Muscle of leg (tissue), 11 donors: ENCODE measurements around the gene MEG3. TPM values are rescaled to one million over a fixed set of nuclear protein-coding genes. Genes with fewer than 3 reads are reported as not detected.

Experiments
- DNase-seq: peaks from one replicate; pipeline ENCODE4 v3.0.0; 2013
- H3K27ac ChIP-seq: one replicate; pipeline ENCODE4 v1.5.1; 2013; ENCODE audit warnings: mild to moderate bottlenecking, low read length, control low read depth
- H3K27me3 ChIP-seq: one replicate; pipeline ENCODE4 v1.6.1; 2013; ENCODE audit warnings: low read length; ENCODE audit not compliant: control insufficient read depth, insufficient read depth
- H3K36me3 ChIP-seq: one replicate; pipeline ENCODE4 v1.6.1; 2013; ENCODE audit warnings: low read length; ENCODE audit not compliant: control insufficient read depth, insufficient read depth
- H3K4me1 ChIP-seq: one replicate; pipeline ENCODE4 v1.6.1; 2013; ENCODE audit warnings: low read length; ENCODE audit not compliant: control insufficient read depth, insufficient read depth
- H3K4me3 ChIP-seq: one replicate; pipeline ENCODE4 v1.5.1; 2013; ENCODE audit warnings: low read length, control low read depth
- H3K9me3 ChIP-seq: replicated peaks from 2 replicates; pipeline ENCODE4 v1.6.1; 2013; ENCODE audit warnings: low read depth, low read length; ENCODE audit not compliant: control insufficient read depth
- WGBS: methylation state at CpG from one replicate; pipeline ENCODE4 v1.1.5; 2013; ENCODE audit warnings: missing lambda C conversion rate; ENCODE audit not compliant: insufficient coverage; 5-methylcytosine and 5-hydroxymethylcytosine counted together
- polyA plus RNA-seq, 8 donors: library from polyadenylated mRNA; unstranded; fragments of 120-200 nt; gene quantifications; one replicate each; pipeline versions ENCODE4 v1.2.1 to v1.2.3, GENCODE V29; 2013; ENCODE audit warnings: inconsistent platforms in 1 of 8, low replicate concordance in 1 of 8; ENCODE audit not compliant: insufficient read length in 8 of 8, insufficient read depth in 1 of 8
- total RNA-seq: library from RNA; stranded (reverse); fragments of 120-200 nt; gene quantifications from one replicate; pipeline ENCODE4 v1.2.4, GENCODE V29; 2013

The MEG3 gene
- total and polyA plus RNA-seq, 9 donors = 2,107 to 7,026 (median 3,453) TPM

DNA sequence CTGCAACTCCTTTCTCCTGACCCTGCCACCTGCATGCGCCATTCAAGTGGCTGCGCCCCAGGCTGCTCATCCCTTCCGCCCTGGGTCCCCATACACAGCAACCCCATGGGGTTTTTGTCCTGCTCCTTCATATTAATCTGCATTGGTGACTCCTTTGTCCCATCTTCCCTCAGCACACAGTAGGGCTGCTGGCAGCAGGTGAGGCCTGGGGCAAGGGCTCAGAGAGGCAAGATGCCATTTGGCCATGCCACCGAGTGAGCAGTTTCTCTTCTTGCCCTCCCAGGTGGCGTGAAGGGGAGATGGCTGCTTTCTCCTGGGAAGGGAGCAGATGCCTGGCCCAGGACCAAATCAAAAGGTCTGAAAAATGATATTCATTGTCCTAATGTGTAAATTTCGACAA, 68.5 kb downstream of the MEG3 start:
- WGBS = 96% methylated on average over 3 of the region's 6 CpGs

GRCh38 chr14:100895411-100895810, 69.5 kb downstream of the MEG3 start:
- 64% methylated on average over 5 of the region's 6 CpGs for WGBS
- H3K27ac ChIP-seq = peak overlapping the region; percentile 88
- peak; percentile 4 for DNase-seq
- H3K27me3 ChIP-seq = no peaks in the 10 kb centered on the region
- no peaks in the 10 kb centered on the region for H3K9me3 ChIP-seq
- H3K4me1 ChIP-seq = peaks cover 87% of the 10 kb centered on the region
- H3K4me3 ChIP-seq = no peak overlapping the region
- H3K36me3 ChIP-seq = peaks cover 86% of the 10 kb centered on the region

More for the DNA sequence above, 68.5 kb downstream of the MEG3 start:
- Histone ChIP-seq H3K27ac (peak overlapping the region; percentile 88), H3K36me3 (peaks cover 85% of the 10 kb centered on the region), H3K9me3 (no peaks in the 10 kb centered on the region), H3K4me3 (no peak overlapping the region), H3K4me1 (peaks cover 85% of the 10 kb centered on the region), H3K27me3 (no peaks in the 10 kb centered on the region)
- DNase-seq = no peak

GRCh38 chr14:100896369-100897060, 70.6 kb downstream of the MEG3 start:
- Histone ChIP-seq H3K36me3 (peaks cover 85% of the 10 kb centered on the region), H3K27me3 (no peaks in the 10 kb centered on the region), H3K4me1 (peaks cover 87% of the 10 kb centered on the region), H3K27ac (peak overlapping the region; percentile 84), H3K4me3 (no peak overlapping the region), H3K9me3 (no peaks in the 10 kb centered on the region)
- WGBS = 48% methylated on average over 7 of the region's 22 CpGs
- peak; percentile 35 for DNase-seq

GRCh38 chr14:100898465-100898864, 72.5 kb downstream of the MEG3 start:
- Histone ChIP-seq H3K4me1 (peaks cover 88% of the 10 kb centered on the region), H3K27me3 (no peaks in the 10 kb centered on the region), H3K9me3 (no peaks in the 10 kb centered on the region), H3K27ac (peak overlapping the region; percentile 92), H3K36me3 (peaks cover 88% of the 10 kb centered on the region), H3K4me3 (no peak overlapping the region)
- WGBS = 46% methylated on average over 11 of the region's 11 CpGs
- DNase-seq = peak; percentile 21

- 42% methylated on average over 14 of the region's 21 CpGs for WGBS
- Histone ChIP-seq H3K4me3 (no peak overlapping the region), H3K27ac (peak overlapping the region; percentile 92), H3K4me1 (peaks cover 89% of the 10 kb centered on the region), H3K27me3 (peaks cover 4% of the 10 kb centered on the region), H3K9me3 (no peaks in the 10 kb centered on the region), H3K36me3 (peaks cover 86% of the 10 kb centered on the region)
- peak; percentile 74 for DNase-seq
Measured at GRCh38 chr14:100898935-100899883, 73.3 kb downstream of the MEG3 start.

GRCh38 chr14:100899884-100900771, 74.2 kb downstream of the MEG3 start:
- WGBS = 14% methylated on average over 7 of the region's 19 CpGs
- Histone ChIP-seq H3K4me1 (peaks cover 87% of the 10 kb centered on the region), H3K4me3 (no peak overlapping the region), H3K27me3 (peaks cover 6% of the 10 kb centered on the region), H3K9me3 (no peaks in the 10 kb centered on the region), H3K27ac (peak overlapping the region; percentile 92), H3K36me3 (peaks cover 77% of the 10 kb centered on the region)
- DNase-seq = peak; percentile 94

GRCh38 chr14:100900837-100901390, 75.0 kb downstream of the MEG3 start:
- Histone ChIP-seq H3K4me1 (peaks cover 86% of the 10 kb centered on the region), H3K4me3 (no peak overlapping the region), H3K27ac (peak overlapping the region; percentile 92), H3K9me3 (no peaks in the 10 kb centered on the region), H3K27me3 (peaks cover 6% of the 10 kb centered on the region), H3K36me3 (peaks cover 72% of the 10 kb centered on the region)
- peak; percentile 76 for DNase-seq
- 51% methylated on average over 15 of the region's 15 CpGs for WGBS

DNA sequence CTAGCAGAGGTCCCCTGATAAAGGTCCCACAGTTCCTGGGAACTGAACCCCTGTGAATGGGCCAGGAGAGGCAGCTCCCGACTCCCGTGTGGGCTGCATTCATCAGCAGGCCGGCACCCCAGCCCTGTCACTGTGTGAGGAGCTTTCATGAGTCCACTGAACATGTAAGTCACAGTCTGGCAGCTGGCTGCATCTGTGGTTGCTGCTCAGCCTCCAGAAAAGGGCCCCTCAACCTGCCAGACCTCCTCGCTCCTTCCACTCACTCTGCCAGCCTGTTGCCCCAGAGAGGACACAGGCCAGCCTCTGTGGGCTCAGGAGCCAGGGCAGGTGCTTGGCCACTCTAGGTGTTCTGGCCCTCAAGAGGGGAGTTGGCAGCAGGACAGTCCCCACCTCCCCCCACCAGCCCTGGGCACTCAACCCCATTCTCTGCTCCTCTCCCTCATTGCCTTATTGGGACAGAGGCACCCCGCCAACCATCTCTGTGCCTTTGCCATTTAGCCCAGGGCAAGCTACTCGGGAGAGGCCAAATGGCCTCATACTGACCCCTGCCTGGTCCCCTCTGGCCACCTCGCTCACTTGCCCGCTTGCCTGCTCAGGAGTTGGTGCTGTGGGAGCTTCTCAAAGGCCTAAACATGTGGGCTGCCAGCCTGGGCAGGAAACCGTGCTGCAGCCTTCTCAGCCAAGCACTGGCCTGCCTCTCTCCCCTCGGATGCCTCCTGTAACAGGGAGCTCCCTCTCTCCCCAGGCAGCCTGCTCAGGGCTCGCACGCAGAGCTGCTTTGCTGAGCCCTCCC, 75.7 kb downstream of the MEG3 start:
- Histone ChIP-seq H3K4me1 (peaks cover 80% of the 10 kb centered on the region), H3K9me3 (no peaks in the 10 kb centered on the region), H3K27ac (peak overlapping the region; percentile 92), H3K36me3 (peaks cover 72% of the 10 kb centered on the region), H3K4me3 (no peak overlapping the region), H3K27me3 (peaks cover 8% of the 10 kb centered on the region)
- 65% methylated on average over 11 of the region's 12 CpGs for WGBS
- peak; percentile 25 for DNase-seq
